ENCODE measurements around the gene SEMA3C.

The SEMA3C gene

GRCh38 chr7:80960244-80960795 is 41.5 kb upstream of the SEMA3C start:
- Histone ChIP-seq H3K27ac (ENCODE audit: poor library complexity, severe bottlenecking) (no peak overlapping the region), H3K4me3 (ENCODE audit: severe bottlenecking) (no peak overlapping the region), H3K4me1 (ENCODE audit: insufficient read depth, poor library complexity, severe bottlenecking) (no peaks in the 10 kb centered on the region), H3K36me3 (ENCODE audit: low read depth) (no peaks in the 10 kb centered on the region), H3K27me3 (ENCODE audit: insufficient read depth, poor library complexity, severe bottlenecking) (no peaks in the 10 kb centered on the region), H3K9me3 (ENCODE audit: severe bottlenecking) (no peaks in the 10 kb centered on the region)
- TF ChIP-seq CTCF (IDR thresholded peaks at IDR 0.05; ENCODE audit: poor library complexity, severe bottlenecking): no peak
- DNase-seq (ENCODE audit: low spot score) (no peak), ATAC-seq (ENCODE audit: low read depth) (no peak)

- no peak for TF ChIP-seq CTCF (IDR thresholded peaks at IDR 0.05; ENCODE audit: poor library complexity, severe bottlenecking)
- H3K4me1 ChIP-seq (ENCODE audit: insufficient read depth, poor library complexity, severe bottlenecking): no peaks in the 10 kb centered on the region
- no peak overlapping the region for H3K4me3 ChIP-seq (ENCODE audit: severe bottlenecking)
- no peaks in the 10 kb centered on the region for H3K36me3 ChIP-seq (ENCODE audit: low read depth)
- no peaks in the 10 kb centered on the region for H3K27me3 ChIP-seq (ENCODE audit: insufficient read depth, poor library complexity, severe bottlenecking)
- DNase-seq (ENCODE audit: low spot score): no peak
- H3K27ac ChIP-seq (ENCODE audit: poor library complexity, severe bottlenecking): no peak overlapping the region
- no peaks in the 10 kb centered on the region for H3K9me3 ChIP-seq (ENCODE audit: severe bottlenecking)
- ATAC-seq (ENCODE audit: low read depth): no peak
Measured at GRCh38 chr7:80957226-80957777, 38.5 kb upstream of the SEMA3C start.

GRCh38 chr7:80954191-80954590 is 35.3 kb upstream of the SEMA3C start:
- no peaks in the 10 kb centered on the region for H3K36me3 ChIP-seq (ENCODE audit: low read depth)

GRCh38 chr7:80950550-80950967 is 31.7 kb upstream of the SEMA3C start:
- no peak overlapping the region for H3K27ac ChIP-seq (ENCODE audit: poor library complexity, severe bottlenecking)
- H3K4me3 ChIP-seq (ENCODE audit: severe bottlenecking): no peak overlapping the region
- no peak for DNase-seq (ENCODE audit: low spot score)
- ATAC-seq (ENCODE audit: low read depth): no peak
- no peaks in the 10 kb centered on the region for H3K4me1 ChIP-seq (ENCODE audit: insufficient read depth, poor library complexity, severe bottlenecking)
- H3K27me3 ChIP-seq (ENCODE audit: insufficient read depth, poor library complexity, severe bottlenecking): no peaks in the 10 kb centered on the region
- TF ChIP-seq CTCF (IDR thresholded peaks at IDR 0.05; ENCODE audit: poor library complexity, severe bottlenecking): no peak
- H3K9me3 ChIP-seq (ENCODE audit: severe bottlenecking): no peaks in the 10 kb centered on the region
- H3K36me3 ChIP-seq (ENCODE audit: low read depth): no peaks in the 10 kb centered on the region

More at GRCh38 chr7:80954191-80954590, 35.3 kb upstream of the SEMA3C start:
- Histone ChIP-seq H3K27ac (ENCODE audit: poor library complexity, severe bottlenecking) (no peak overlapping the region), H3K27me3 (ENCODE audit: insufficient read depth, poor library complexity, severe bottlenecking) (no peaks in the 10 kb centered on the region), H3K4me3 (ENCODE audit: severe bottlenecking) (no peak overlapping the region), H3K9me3 (ENCODE audit: severe bottlenecking) (no peaks in the 10 kb centered on the region), H3K4me1 (ENCODE audit: insufficient read depth, poor library complexity, severe bottlenecking) (no peaks in the 10 kb centered on the region)
- no peak for TF ChIP-seq CTCF (IDR thresholded peaks at IDR 0.05; ENCODE audit: poor library complexity, severe bottlenecking)
- no peak for ATAC-seq (ENCODE audit: low read depth)
- no peak for DNase-seq (ENCODE audit: low spot score)

GRCh38 chr7:80949449-80949848 is 30.6 kb upstream of the SEMA3C start:
- no peak for ATAC-seq (ENCODE audit: low read depth)
- H3K27me3 ChIP-seq (ENCODE audit: insufficient read depth, poor library complexity, severe bottlenecking): no peaks in the 10 kb centered on the region
- no peaks in the 10 kb centered on the region for H3K36me3 ChIP-seq (ENCODE audit: low read depth)
- H3K9me3 ChIP-seq (ENCODE audit: severe bottlenecking): no peaks in the 10 kb centered on the region
- H3K4me3 ChIP-seq (ENCODE audit: severe bottlenecking): no peak overlapping the region
- DNase-seq (ENCODE audit: low spot score): no peak
- no peak for TF ChIP-seq CTCF (IDR thresholded peaks at IDR 0.05; ENCODE audit: poor library complexity, severe bottlenecking)
- no peak overlapping the region for H3K27ac ChIP-seq (ENCODE audit: poor library complexity, severe bottlenecking)
- no peaks in the 10 kb centered on the region for H3K4me1 ChIP-seq (ENCODE audit: insufficient read depth, poor library complexity, severe bottlenecking)
